Spinal cord (tissue), 10 donors: Measurements from ENCODE around the gene SPATA16. TPM values are rescaled to one million over a fixed set of nuclear protein-coding genes. Genes with fewer than 3 reads are reported as not detected.
A peak's percentile ranks its signal among the peaks of the same experiment; 100 is the strongest.
"Not testable (repeated sequence)": the region's sequence is repeated elsewhere in the genome, so short reads cannot be mapped to it uniquely, and the experiment has no call there.

Source experiments
- DNase-seq, 6 donors: peaks; one replicate each; pipeline versions ENCODE4 v3.0.0 to v3.0.0-alpha.2; 2013 to 2015; ENCODE audit warnings: low spot score in 6 of 6, low read depth in 4 of 6
- H3K27ac ChIP-seq: one replicate; pipeline ENCODE4 v1.5.1; 2013; ENCODE audit warnings: low read depth, low read length, control low read depth
- H3K27me3 ChIP-seq: one replicate; pipeline ENCODE4 v1.6.1; 2013; ENCODE audit warnings: low read length; ENCODE audit not compliant: control insufficient read depth, insufficient read depth
- H3K36me3 ChIP-seq: one replicate; pipeline ENCODE4 v1.6.1; 2013; ENCODE audit warnings: low read length; ENCODE audit not compliant: control insufficient read depth, insufficient read depth
- H3K4me1 ChIP-seq: one replicate; pipeline ENCODE4 v1.6.1; 2013; ENCODE audit warnings: low read length; ENCODE audit not compliant: control insufficient read depth, insufficient read depth
- H3K4me3 ChIP-seq: one replicate; pipeline ENCODE4 v1.5.1; 2013; ENCODE audit warnings: low read depth, low read length, control low read depth
- H3K9me3 ChIP-seq: one replicate; pipeline ENCODE4 v1.6.1; 2013; ENCODE audit warnings: low read length; ENCODE audit not compliant: control insufficient read depth, insufficient read depth
- WGBS: methylation state at CpG from one replicate; pipeline ENCODE4 v1.1.5; 2013; ENCODE audit warnings: missing lambda C conversion rate; ENCODE audit not compliant: insufficient coverage; 5-methylcytosine and 5-hydroxymethylcytosine counted together
- polyA plus RNA-seq, 2 donors: library from polyadenylated mRNA; unstranded; fragments of 120-200 nt; gene quantifications; one replicate each; pipeline ENCODE4 v1.2.1, GENCODE V29; 2013; ENCODE audit not compliant: insufficient read length in 2 of 2
- total RNA-seq, 2 donors: library from RNA; depleted of rRNA in 1 of 2; stranded (reverse); fragments of 120-200 nt in 1 of 2; fragments of >200 nt in 1 of 2; gene quantifications; one replicate each; pipeline versions ENCODE4 v1.2.3 to v1.2.4, GENCODE V29; 2013 to 2014
- donor health status: healthy.

The SPATA16 gene
- total and polyA plus RNA-seq, 4 donors: not detected

DNA sequence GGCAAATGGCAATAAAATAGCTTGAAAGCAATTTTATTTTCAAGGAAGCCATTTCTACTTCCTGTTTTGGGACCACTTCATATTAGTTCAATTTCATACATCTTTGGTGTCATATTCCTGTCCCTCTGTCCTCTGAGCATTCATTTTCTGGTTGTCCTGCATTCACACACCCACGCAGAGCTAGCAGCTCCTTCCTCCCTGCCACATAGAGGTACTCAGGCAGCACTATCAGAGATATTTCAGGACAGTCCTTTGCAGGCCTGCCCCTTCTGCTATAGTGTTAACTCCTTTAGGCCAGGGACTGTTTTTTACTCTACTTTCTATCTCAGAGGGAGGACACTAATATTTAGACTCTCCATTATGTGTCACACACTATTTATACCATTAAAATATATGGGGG lies 258.5 kb downstream of the SPATA16 start:
- Histone ChIP-seq H3K9me3 (peaks cover 2% of the 10 kb centered on the region), H3K27ac (no peak overlapping the region), H3K27me3 (no peaks in the 10 kb centered on the region), H3K4me1 (no peaks in the 10 kb centered on the region), H3K36me3 (no peaks in the 10 kb centered on the region), H3K4me3 (no peak overlapping the region)
- 88% methylated on average over 1 of the region's 1 CpG for WGBS
- DNase-seq: no peak

DNA sequence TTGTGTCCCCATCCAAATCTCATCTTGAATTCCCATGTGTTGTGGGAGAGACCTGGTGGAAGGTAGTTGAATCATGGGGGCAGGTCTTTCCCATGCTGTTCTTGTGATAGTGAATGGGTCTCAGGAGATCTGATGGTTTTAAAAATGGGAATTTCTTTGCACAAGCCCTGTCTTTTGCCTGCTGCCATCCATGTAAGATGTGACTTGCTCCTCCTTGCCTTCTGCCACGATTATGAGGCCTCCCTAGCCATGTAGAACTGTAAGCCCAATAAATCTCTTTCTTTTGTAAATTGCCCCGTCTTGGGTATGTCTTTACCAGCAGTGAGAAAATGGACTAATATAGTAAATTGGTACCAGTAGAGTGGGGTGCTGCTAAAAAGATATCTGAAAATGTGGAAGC lies 261.7 kb downstream of the SPATA16 start:
- WGBS: 100% methylated on average over 1 of the region's 2 CpGs
- not testable (repeated sequence) for H3K4me3 ChIP-seq, H3K36me3 ChIP-seq, H3K4me1 ChIP-seq, H3K27me3 ChIP-seq, H3K9me3 ChIP-seq, H3K27ac ChIP-seq, DNase-seq

DNA sequence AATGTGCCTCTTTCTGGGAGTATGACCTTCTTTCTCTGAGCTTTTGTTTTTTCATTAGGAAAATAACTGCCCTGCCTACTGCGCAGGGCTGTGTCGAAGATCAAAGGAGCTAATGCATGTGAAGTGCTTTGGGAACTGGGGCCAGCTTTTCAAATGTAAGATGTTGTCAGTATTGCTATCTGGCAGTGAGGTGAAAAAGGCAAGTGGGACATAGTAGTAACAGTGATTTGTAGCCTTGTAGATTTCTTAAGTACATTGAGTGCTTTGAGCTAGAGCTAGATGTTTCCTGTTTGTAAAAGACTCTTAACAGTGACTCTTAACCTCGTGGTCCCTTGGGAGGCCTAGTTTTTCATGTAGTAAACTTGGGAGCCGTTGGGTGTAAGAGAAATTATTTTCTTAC lies 264.0 kb downstream of the SPATA16 start:
- Histone ChIP-seq H3K36me3 (no peaks in the 10 kb centered on the region), H3K4me1 (no peaks in the 10 kb centered on the region), H3K27ac (no peak overlapping the region), H3K9me3 (peaks cover 2% of the 10 kb centered on the region), H3K4me3 (no peak overlapping the region), H3K27me3 (no peaks in the 10 kb centered on the region)
- no peak for DNase-seq
- WGBS: 31% methylated on average over 2 of the region's 4 CpGs

DNA sequence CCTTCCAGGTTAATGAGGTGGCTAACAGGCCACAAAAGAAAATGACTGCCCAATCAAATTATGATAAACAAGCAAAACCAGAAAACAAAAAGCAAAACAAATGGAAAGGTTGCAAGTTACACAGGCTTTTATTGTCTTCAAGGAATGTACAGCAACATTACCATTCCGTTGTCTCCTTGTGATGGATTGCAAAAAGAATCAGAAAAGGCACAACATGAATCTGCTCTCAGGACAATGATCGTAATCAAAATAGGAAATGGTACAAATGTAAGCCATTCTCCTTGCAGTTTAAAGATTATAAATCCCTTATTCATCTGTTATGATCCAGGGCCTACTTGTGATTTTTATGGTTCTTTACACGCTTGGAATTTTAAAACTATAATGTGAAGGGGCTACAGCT lies 264.7 kb downstream of the SPATA16 start:
- Histone ChIP-seq H3K27ac (no peak overlapping the region), H3K4me1 (no peaks in the 10 kb centered on the region), H3K27me3 (no peaks in the 10 kb centered on the region), H3K4me3 (no peak overlapping the region), H3K36me3 (no peaks in the 10 kb centered on the region), H3K9me3 (peaks cover 2% of the 10 kb centered on the region)
- peak in 1 of 6 donors; percentile 49 for DNase-seq
- WGBS: 100% methylated on average over 1 of the region's 3 CpGs

DNA sequence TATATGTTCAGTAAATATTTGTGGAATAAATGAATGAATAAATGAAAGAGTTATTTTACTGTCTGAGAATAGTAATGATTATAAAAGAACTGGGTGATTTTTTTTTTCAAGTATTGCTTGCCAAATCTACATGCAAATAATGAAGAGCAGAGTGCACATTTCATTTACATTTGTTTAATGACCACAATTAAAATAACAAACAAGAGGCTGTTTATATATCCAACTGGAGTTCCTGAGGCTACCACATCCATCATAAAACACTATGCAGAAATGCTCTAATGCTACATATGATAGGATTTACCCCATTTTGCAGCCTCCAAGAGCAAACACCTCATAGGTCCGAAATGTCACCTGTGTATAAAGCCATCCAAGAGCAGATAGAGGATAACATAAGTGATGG lies 266.0 kb downstream of the SPATA16 start:
- no peaks in the 10 kb centered on the region for H3K9me3 ChIP-seq
- H3K36me3 ChIP-seq: no peaks in the 10 kb centered on the region
- no peak overlapping the region for H3K27ac ChIP-seq
- no peak overlapping the region for H3K4me3 ChIP-seq
- H3K4me1 ChIP-seq: no peaks in the 10 kb centered on the region
- no peaks in the 10 kb centered on the region for H3K27me3 ChIP-seq
- WGBS: no CpG with 5 or more reads among the region's 1 CpG
- no peak for DNase-seq

DNA sequence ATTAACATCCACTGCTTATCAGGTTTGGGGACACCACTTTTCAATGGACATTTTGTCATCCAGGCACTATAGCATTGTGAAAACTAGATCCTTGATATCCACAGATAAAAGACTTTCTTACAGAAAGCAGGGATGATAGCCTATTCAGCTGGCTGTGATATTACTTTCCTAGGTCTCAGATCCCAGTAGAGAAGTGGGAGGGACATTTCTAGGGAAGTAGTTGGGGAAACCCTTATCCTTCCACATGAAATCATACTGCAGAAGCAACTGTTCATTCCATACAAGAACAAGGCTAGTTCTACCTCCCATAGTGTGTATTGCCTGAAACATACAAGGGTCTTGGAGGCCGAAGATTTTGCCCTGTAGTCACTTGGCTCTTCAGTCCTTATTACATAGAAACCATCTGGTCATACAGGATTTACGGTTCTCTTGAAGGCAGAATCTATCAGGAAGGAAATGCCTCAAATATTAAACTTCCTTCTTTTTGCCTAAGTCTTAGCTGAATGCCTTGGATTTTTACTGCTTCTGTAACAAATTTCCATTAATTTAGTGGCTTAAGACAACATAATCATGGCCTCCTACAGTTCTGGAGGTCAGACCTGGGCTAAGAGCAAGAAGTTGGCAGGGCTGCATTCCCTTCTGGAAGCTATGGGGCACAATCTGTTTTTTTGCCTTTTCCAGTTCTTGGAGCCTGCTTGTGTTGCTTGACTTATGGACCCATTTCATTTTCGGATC lies 271.1 kb downstream of the SPATA16 start:
- Histone ChIP-seq H3K27ac (no peak overlapping the region), H3K4me1 (no peaks in the 10 kb centered on the region), H3K27me3 (no peaks in the 10 kb centered on the region), H3K4me3 (no peak overlapping the region), H3K9me3 (no peaks in the 10 kb centered on the region), H3K36me3 (no peaks in the 10 kb centered on the region)
- no peak for DNase-seq
- 88% methylated on average over 3 of the region's 3 CpGs for WGBS

DNA sequence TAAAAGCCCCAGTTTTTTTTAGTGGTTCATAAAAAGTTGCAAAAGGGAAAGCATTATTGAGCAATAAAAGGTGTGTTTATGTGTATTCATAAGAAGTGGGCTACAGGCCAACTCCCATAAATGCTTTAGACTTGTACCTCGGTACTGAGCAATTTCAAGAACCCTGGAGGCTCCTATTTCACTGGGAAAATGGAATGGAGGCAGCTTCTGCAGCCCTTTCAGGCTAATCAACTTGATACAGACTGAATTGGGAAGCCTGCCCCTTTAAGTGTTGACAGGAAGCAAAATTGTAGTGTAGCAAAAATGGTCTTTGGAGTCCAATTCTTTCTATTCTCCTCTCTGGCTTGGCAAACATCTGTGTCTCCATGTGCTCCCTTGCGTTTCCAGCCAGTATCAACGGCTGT lies 271.7 kb downstream of the SPATA16 start:
- Histone ChIP-seq H3K4me1 (no peaks in the 10 kb centered on the region), H3K27ac (no peak overlapping the region), H3K27me3 (no peaks in the 10 kb centered on the region), H3K36me3 (no peaks in the 10 kb centered on the region), H3K9me3 (no peaks in the 10 kb centered on the region), H3K4me3 (no peak overlapping the region)
- WGBS: 26% methylated on average over 3 of the region's 3 CpGs
- peak in 1 of 6 donors; percentile 91 for DNase-seq

DNA sequence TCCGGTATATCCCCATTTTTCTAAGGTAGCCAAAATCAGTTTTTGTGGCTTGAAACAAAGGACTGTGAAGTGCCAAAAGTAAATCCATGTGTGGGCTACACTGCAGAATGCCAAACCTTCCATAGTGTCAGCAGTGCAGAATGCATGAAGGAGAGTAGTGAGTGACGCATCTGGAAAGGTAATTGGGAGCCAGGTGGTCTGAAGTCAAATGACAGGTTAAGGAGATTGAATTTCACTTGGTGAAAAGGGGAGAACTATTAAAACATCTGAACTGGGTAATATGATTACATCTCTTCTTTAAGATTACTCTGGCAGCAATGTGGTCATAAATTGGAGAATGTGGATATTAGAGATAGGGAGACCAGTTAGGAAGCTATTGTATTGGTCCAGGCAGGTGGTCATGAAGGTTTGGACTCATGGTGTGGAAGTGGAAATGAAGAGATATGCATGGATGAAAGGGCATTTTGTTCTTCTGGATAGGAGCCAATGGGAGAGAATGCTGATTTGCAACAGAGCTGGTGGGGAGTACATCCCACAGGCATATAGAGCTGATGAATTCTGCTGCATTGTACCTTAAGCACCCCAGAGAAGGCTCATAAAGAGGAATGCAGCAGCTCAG lies 272.3 kb downstream of the SPATA16 start:
- Histone ChIP-seq H3K36me3 (no peaks in the 10 kb centered on the region), H3K9me3 (no peaks in the 10 kb centered on the region), H3K27ac (no peak overlapping the region), H3K27me3 (no peaks in the 10 kb centered on the region), H3K4me1 (no peaks in the 10 kb centered on the region), H3K4me3 (no peak overlapping the region)
- DNase-seq: peak in 1 of 6 donors; percentile 56
- WGBS: 100% methylated on average over 1 of the region's 2 CpGs

DNA sequence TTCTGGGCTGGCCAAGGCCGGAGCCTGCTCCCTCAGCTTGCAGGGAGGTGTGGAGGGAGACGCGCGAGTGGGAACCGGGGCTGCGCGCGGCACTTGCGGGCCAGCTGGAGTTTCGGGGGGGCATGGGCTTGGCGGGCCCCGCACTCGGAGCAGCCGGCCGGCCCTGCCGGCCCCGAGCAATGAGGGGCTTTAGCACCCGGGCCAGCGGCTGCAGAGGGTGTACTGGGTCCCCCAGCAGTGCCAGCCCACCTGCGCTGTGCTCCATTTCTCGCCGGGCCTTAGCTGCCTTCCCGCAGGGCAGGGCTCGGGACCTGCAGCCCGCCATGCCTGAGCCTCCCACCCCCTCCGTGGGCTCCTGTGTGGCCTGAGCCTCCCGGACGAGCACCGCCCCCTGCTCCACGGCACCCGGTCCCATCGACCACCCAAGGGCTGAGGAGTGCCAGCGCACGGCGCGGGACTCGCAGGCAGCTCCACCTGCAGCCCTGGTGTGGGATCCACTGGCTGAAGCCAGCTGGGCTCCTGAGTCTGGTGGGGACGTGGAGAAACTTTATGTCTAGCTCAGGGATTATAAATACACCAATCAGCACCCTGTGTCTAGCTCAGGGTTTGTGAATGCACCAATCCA lies 274.2 kb downstream of the SPATA16 start:
- 98% methylated on average over 37 of the region's 38 CpGs for WGBS
- H3K27me3 ChIP-seq, H3K4me1 ChIP-seq, H3K9me3 ChIP-seq, H3K36me3 ChIP-seq, H3K4me3 ChIP-seq, H3K27ac ChIP-seq, DNase-seq: not testable (repeated sequence)

DNA sequence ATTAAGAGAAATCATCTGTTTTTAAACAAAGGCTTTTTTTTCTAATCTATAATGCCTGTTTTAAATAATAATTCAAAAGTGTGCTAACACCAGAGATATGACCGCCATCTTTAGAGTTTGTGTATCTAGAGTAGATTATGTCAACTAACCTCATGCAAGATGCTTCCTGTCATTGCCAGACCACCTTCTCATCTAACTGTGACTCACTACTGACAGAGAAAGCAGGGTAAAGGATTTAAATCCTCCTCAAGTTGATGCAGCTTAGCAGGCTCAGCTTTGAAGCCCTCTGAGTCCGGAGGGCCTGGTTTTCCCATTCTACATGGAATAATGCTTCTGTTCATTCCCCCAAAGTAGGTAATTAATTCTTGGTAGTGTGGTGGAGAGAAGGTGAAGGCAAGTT lies 282.0 kb downstream of the SPATA16 start:
- no CpG with 5 or more reads among the region's 2 CpGs for WGBS
- DNase-seq: no peak
- Histone ChIP-seq H3K27ac (no peak overlapping the region), H3K27me3 (no peaks in the 10 kb centered on the region), H3K36me3 (no peaks in the 10 kb centered on the region), H3K9me3 (no peaks in the 10 kb centered on the region), H3K4me3 (no peak overlapping the region), H3K4me1 (no peaks in the 10 kb centered on the region)
